HepG2 (cell line): Measurements from ENCODE around the gene DPP6.

Experiments
- AFF4 ChIP-seq: sonication (generic); formaldehyde crosslinking; IDR thresholded peaks from 2 replicates; pipeline ENCODE4 v1.4.0; 2020; ENCODE audit warnings: missing genetic modification reagents
- ATF3 ChIP-seq: sonication (generic); formaldehyde crosslinking; IDR thresholded peaks from 2 replicates; pipeline ENCODE4 v1.4.0; 2020; ENCODE audit warnings: missing genetic modification reagents
- CEBPB ChIP-seq: IDR thresholded peaks from 2 replicates; pipeline ENCODE4 v1.6.1; 2011; ENCODE audit warnings: low read depth, low read length, improper control_type of control experiment, borderline replicate concordance
- CTCF ChIP-seq: sonication (generic); formaldehyde crosslinking; IDR thresholded peaks from 2 replicates; pipeline ENCODE4 v1.5.0; 2020; ENCODE audit warnings: mild to moderate bottlenecking, missing genetic modification reagents, moderate library complexity
- EP300 ChIP-seq, 3 experiments: sonication (generic) in 1 of 3; formaldehyde crosslinking in 1 of 3; IDR thresholded peaks; 2 replicates each; pipeline versions ENCODE4 v1.5.1 to v1.6.1; 2011 to 2020; ENCODE audit warnings: low read depth in 2 of 3, low read length in 2 of 3, borderline replicate concordance in 1 of 3, improper control_type of control experiment in 1 of 3, mild to moderate bottlenecking in 1 of 3, missing genetic modification reagents in 1 of 3, moderate library complexity in 1 of 3
- GATAD2A ChIP-seq: IDR thresholded peaks from 2 replicates; pipeline ENCODE4 v1.6.1; 2016
- MED1 ChIP-seq: sonication (generic); formaldehyde crosslinking; IDR thresholded peaks from 2 replicates; pipeline ENCODE4 v1.4.0; 2020; ENCODE audit warnings: missing genetic modification reagents
- NFYB ChIP-seq: sonication (generic); formaldehyde crosslinking; IDR thresholded peaks from 2 replicates; pipeline ENCODE4 v1.4.0; 2020; ENCODE audit warnings: missing genetic modification reagents
- POLR2AphosphoS2 ChIP-seq: IDR thresholded peaks from 2 replicates; pipeline ENCODE4 v1.6.1; 2011; ENCODE audit warnings: low read depth, low read length, improper control_type of control experiment
- RAD21 ChIP-seq: fragments of 450-650 bp; formaldehyde crosslinking; IDR thresholded peaks from 2 replicates; pipeline ENCODE4 v1.5.0; 2020; ENCODE audit warnings: mild to moderate bottlenecking
- TCF12 ChIP-seq, 2 experiments: fragments of 450-650 bp in 1 of 2; sonication (generic) in 1 of 2; formaldehyde crosslinking in 1 of 2; IDR thresholded peaks; 2 replicates each; pipeline versions ENCODE4 v1.6.1 to v1.8.0; 2017 to 2022; ENCODE audit warnings: antibody characterized with exemption in 1 of 2, mild to moderate bottlenecking in 1 of 2, missing genetic modification reagents in 1 of 2, moderate library complexity in 1 of 2
- ZBTB20 ChIP-seq: sonication (generic); formaldehyde crosslinking; IDR thresholded peaks from 2 replicates; pipeline ENCODE4 v1.8.1; 2023; ENCODE audit warnings: missing genetic modification reagents, low read depth, mild to moderate bottlenecking, borderline replicate concordance
- ZNF24 ChIP-seq: fragments of 450-650 bp; IDR thresholded peaks from 2 replicates; pipeline ENCODE4 v1.6.1; 2017; ENCODE audit warnings: antibody characterized with exemption, mild to moderate bottlenecking
- ZNF530 ChIP-seq: sonication (generic); formaldehyde crosslinking; IDR thresholded peaks from 2 replicates; pipeline ENCODE4 v1.5.0; 2020; ENCODE audit warnings: low read depth, mild to moderate bottlenecking, missing genetic modification reagents

GRCh38 chr7:154430640-154431039 is 378.4 kb downstream of the DPP6 start:
- no peak for TF ChIP-seq POLR2AphosphoS2
- TF ChIP-seq AFF4 (CRISPR knock-in tag): no peak
- TF ChIP-seq RAD21 (CRISPR knock-in tag): no peak
- no peak for TF ChIP-seq CTCF (CRISPR knock-in tag)
- TF ChIP-seq MED1: no peak
- no peak for TF ChIP-seq GATAD2A
- no peak for TF ChIP-seq ZNF24
- no peak for TF ChIP-seq TCF12 (IDR thresholded peaks at IDR 0.05)
- TF ChIP-seq TCF12 (CRISPR knock-in tag; IDR thresholded peaks at IDR 0.05): no peak
- TF ChIP-seq ZBTB20 (CRISPR knock-in tag): no peak
- TF ChIP-seq ATF3 (CRISPR knock-in tag): no peak
- no peak for TF ChIP-seq CEBPB
- no peak for TF ChIP-seq ZNF530
- TF ChIP-seq NFYB (CRISPR knock-in tag): no peak
- no peak for TF ChIP-seq EP300 (IDR thresholded peaks at IDR 0.05; ENCODE audit: low read depth in 2 of 2, low read length in 2 of 2)
- no peak for TF ChIP-seq EP300 (CRISPR knock-in tag; IDR thresholded peaks at IDR 0.05; ENCODE audit: borderline replicate concordance)
